KG1 (cell line): ENCODE data around the gene NT5E.
A peak's percentile ranks its signal among the peaks of the same experiment; 100 is the strongest.

ENCODE experiments used
- DNase-seq: peaks from one replicate; lab custom pipeline; 2025; lab: John Stamatoyannopoulos, UW

NT5E gene

GRCh38 chr6:85460154-85460920, 10.5 kb downstream of the NT5E start:
- DNase-seq, result no peak

DNA sequence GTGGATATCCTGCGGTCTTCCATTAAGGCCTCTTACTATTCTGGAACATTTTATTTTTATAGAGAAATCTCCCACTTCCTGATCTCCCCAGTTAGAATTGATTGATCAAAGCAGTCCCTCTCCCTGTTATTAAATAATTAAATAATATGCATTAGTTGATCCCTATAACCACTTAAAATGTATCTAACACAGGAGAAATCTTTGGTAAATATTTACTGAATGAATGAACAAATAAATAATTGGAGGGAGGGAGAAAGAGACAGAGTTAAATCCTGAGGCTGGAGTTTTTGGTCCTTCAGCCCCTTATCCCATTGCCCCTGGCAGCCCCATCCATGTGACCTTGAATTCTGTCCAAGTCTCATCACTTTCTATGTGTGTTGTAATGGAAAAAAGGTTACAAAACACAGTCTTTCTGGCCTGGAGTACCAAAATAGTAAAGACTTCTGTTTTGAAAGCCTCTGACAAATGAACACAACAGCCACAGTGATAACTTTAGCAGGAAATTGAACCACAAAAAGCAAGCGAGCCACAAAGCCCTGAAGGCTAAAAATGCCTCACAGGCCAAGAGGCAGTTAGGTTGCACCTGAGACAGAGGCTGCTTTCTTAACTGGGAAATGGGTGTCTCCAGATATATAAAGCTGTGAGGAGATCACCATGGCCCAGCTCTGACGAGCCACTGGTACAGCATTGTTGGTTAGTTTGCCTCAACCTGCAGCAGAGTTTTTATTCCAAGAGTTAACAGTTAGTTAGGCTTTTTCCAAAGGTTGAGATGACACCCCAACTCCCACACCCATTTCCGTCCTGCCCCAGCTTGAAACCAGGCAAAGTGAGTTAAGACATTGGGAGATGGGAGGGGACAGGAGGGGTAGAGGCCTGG, 11.3 kb downstream of the NT5E start:
- DNase-seq, result peak; percentile 27

DNA sequence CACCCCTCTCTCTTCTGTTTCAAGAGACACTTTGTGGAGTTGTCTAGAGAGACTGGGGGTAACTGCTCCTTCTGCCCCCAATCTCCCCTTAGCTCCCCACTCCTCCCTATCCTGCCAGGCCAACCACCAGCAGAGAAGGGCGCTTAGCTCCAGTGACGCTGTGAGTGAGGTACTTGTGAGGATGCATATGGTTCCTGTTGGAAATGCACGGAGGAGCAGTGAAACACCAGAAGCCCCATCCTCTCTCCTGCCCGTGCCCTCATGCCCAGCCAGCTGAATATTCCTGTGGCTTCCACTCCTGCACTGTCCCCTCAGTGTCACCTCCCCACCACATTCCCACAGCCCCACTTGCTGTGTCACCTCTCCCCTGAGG, 11.9 kb downstream of the NT5E start:
- no peak for DNase-seq

- DNase-seq, result no peak
Observed at GRCh38 chr6:85462673-85463072, 12.8 kb downstream of the NT5E start.

DNA sequence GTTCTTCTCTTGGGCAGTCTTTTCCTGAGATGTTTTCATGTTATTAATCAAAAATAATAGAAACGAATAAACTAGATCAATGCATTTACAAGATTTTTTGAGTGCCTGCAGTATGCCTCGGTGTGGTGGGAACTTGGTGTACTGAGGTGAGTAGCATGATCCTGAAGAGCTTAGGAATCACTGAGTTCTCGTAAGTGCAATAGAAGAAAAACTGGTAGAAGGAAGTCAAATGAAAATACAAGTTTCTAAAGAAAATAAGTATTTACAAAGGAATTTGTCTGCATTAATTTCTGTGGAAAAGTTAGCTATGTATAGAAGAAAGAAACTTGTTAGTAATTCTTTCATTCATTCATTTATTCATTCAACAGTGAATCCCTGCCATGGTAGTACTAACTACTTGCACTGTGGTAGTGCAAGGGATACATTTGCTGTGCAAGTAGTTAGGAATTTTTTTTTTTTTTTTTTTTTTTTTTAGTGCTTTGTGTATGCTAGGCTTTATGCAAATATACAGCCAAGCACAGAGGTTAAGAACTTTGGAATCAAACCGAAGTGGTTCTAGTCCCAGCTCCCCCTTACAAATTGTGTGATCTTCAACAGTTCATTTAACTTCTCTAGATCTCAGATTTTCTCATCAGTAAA, 13.9 kb downstream of the NT5E start:
- no peak for DNase-seq

- DNase-seq, result no peak
Observed at GRCh38 chr6:85464260-85464644, 14.4 kb downstream of the NT5E start.

DNA sequence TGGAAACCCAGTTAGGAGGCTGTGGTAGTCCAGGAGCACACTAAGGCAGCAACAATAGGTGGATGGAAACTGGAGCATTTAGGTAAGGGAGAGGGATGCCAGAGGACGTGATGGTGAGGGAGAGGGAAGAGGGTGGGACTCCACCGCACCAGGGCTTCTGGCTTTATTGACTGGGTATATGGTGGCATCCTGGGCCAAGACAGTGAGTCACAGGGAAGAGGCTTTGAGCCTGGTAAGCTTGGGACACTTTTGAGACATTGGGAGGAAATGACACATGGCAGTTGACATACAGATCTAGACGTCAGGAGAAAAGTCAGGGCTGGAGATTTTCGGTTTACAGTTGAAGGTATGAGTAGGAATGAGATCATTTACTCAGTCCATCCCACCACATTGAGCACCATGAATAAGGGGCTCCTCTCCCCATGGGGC, 14.9 kb downstream of the NT5E start:
- DNase-seq, result no peak

DNA sequence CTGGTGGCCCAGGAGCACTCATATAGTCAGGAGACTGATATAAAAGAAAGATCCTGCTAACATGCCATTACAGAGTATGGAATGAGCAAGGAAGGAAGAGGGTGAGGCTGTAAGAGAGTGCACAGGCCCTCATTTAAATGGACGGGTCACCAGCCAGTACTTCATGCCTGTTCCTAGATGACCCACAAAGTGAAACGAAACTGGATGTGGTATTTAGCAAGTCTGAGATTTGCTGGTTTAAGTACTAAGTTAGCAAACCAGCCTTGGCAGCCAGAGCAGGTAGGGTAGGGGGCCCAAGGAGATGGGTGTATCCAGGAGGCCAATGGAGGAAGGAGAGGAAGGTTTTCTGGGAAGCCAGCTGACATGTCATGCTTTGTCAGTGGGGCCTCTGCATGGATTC, 15.9 kb downstream of the NT5E start:
- no peak for DNase-seq

- DNase-seq, result no peak
Observed at GRCh38 chr6:85468326-85468725, 18.4 kb downstream of the NT5E start.

DNA sequence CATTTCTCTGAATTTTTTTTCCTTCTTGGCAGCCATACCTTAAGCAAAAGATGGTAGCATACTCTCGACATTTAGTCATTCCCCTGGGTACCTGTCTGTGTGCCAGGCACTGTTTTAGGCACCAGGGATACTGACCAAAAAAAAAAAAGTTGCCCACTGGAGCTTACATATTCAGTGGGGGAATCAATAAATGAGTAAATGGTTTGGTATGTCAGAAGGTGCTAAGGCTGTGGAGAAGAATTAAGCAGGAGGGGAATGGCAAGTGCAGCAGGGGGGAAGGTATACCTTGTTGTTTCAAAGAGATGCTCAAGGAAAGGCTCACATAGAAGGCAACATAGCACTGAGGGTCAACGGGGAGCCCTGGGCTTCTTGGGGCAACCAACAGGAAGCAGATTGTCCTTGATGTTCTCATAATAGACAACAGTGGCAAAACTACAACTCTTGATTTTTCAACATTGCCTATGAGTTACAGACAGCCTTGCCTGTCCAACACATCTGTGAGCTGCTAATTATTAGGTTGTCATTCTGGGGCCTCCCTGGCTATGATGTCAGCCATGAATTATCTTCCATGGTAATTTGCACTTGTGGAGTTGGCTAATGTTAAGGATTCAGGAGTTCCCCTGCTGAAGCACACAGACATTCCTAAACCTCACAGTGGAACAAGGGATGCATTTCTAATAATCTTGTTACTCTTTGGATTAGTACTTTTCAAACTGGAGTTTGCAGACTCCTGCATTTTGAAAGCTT, 19.6 kb downstream of the NT5E start:
- DNase-seq, result no peak

GRCh38 chr6:85470023-85470410, 20.1 kb downstream of the NT5E start:
- DNase-seq, result no peak

DNA sequence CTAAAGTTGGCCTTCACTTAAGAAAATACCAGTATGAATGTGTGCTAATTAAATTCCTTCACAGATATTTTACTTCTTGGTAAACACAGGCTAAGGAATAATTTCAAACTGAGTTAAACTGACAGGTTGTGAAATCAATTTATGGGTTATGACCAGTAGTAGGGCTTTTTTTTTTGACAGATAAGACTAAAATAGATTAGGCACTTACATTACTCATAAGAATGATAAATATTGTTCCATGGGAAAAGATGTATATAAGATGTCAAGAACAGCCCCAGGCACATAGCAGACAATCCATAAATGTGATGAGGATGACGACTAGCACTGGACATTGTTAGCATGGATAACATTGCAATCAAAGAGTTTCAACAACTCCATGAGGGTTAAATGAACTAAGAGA, 22.9 kb downstream of the NT5E start:
- DNase-seq, result no peak

GRCh38 chr6:85473748-85474147, 23.9 kb downstream of the NT5E start:
- DNase-seq, result no peak

GRCh38 chr6:85476532-85476931, 26.6 kb downstream of the NT5E start:
- no peak for DNase-seq

DNA sequence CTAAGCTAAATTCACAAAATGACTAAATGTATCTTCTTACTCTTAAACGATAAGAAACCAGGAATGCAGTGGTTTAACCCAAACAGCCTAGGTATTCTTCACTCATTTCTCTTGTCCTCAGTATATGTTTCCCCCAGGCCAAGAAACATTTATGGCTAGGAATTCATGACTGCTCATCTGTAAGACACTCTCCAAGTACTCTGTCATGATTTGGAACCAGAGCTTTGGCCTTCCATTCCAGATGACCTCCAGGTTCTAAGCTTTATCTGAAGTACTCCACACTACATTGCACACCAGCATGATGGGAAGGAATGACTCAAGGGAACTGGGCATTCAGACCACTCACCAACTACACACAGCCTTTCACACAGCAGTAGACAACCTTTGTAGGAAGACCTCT, 29.3 kb downstream of the NT5E start:
- no peak for DNase-seq

DNA sequence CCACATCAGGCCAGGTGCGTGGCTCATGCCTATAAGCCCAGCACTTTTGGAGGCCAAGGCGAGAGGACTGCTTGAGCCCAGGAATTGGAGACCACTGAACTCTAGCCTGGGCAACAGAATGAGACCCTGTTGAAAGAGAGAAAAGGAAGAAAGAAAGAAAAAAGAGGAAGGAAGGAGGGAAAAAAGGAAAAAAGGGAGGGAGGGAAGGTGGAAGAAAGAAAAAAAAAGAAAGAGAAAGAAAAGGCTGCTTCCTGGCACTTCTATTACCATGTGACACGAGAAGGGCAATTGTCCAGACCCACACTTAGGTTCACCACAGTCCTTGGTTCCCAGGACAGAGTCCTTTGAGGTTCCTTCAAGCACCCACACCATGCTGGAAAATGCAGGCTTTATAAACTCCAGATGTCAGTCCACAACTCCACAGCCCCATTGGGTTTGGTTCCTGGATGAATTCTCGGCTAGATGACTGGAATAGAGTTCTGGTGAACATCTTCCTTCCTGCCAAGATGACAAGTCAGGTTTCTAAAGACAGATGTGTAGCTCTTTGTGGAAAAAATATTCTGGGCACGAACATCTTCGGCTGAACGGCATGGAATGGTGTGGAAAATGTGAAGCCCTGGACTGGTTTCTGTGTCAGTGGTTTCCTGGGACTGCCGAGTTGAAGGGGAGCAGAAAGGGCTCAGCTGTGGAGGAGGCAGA, 32.5 kb downstream of the NT5E start:
- no peak for DNase-seq

DNA sequence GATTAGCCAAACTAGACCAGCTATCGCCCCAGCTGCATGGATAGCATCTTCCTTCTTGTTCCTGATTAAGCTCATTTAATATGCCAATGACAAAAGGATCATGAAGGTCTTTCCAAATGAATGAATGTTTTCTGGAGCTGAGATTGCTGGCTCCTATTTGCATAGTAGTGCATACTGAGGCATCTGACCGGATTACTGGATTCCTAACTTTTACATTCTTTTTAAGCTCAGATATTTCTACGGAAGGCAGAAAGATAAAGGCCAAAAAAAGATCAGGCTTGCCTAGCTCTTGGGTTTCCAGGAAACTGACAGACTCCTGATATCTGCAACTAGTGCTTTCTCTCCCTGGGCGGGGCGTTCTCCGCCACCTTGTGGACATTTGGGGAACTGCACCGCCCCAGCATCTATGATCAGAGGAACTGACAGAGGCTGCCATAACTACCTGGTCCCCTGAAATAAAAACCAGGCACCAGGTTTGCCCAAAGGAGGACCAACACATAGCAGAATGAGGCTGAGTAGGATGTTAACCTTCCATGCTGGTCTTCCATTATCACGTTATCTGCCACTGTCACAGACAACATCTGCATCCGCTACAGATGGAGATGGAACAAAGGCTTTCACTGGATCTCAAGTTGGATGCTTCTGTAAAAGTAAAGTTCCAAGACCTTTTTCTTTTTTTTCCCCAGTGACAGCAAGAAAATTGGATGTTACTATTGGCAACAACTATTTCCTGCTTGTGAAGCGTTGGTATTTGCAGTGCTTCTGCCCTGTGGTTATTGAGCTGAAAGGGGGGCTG, 33.2 kb downstream of the NT5E start:
- DNase-seq, result peak; percentile 38

GRCh38 chr6:85483846-85484245, 34.0 kb downstream of the NT5E start:
- DNase-seq, result no peak

- DNase-seq, result no peak
Observed at GRCh38 chr6:85484948-85485347, 35.1 kb downstream of the NT5E start.

- no peak for DNase-seq
Observed at GRCh38 chr6:85490516-85491248, 40.8 kb downstream of the NT5E start.
